Omental fat pad (tissue), 4 donors: ENCODE data around the gene NAALADL2. TPM values are rescaled to one million over a fixed set of nuclear protein-coding genes. Genes with fewer than 3 reads are reported as not detected.
"Not testable (repeated sequence)": the region's sequence is repeated elsewhere in the genome, so short reads cannot be mapped to it uniquely, and the experiment has no call there.

Source experiments
- ATAC-seq: fragments of 150-250 bp; one replicate; pipeline ENCODE4 v1.9.1; 2016; ENCODE audit warnings: mild to moderate bottlenecking, moderate library complexity; ENCODE audit not compliant: low FRiP score
- DNase-seq: peaks from one replicate; pipeline ENCODE4 v3.0.0-alpha.2; 2019; ENCODE audit warnings: low spot score
- CTCF ChIP-seq, 3 donors: fragments of 450-650 bp; IDR thresholded peaks; one replicate each; pipeline ENCODE4 v1.5.1; 2016 to 2017; ENCODE audit warnings: antibody characterized with exemption in 3 of 3, mild to moderate bottlenecking in 3 of 3, moderate library complexity in 2 of 3
- total RNA-seq, 4 donors: library from RNA; depleted of rRNA; stranded (reverse); fragments of >200 nt; gene quantifications; one replicate each; pipeline ENCODE4 v1.1.0, GENCODE V29; 2016

The NAALADL2 gene
- total RNA-seq, 4 donors from 2014 or later, result 6.5 to 15.1 (median 8.0) TPM

- no peak for TF ChIP-seq CTCF (IDR thresholded peaks at IDR 0.05)
- DNase-seq, result no peak
- no peak for ATAC-seq
These were observed 214.2 kb downstream of the NAALADL2 start for GRCh38 chr3:175073219-175073905.

DNA sequence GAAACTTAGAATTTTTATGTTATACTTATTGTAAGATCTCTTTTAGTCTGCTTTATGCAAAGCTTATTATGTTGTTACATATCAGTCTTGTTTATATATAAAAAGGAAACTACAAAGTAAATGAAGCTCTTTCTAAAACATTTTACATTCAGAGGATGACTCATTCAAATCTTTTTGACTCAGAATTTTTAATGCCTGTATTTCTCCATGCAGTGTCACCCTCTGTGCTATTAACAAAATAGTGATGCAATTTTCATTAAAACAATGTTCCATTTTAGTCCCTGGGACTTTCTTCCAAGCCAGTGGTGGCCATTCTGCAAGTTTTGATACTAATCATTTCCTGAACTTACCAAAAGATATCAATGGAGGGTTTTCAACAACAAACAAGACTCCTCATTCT is 216.1 kb downstream of the NAALADL2 start:
- no peak for TF ChIP-seq CTCF (IDR thresholded peaks at IDR 0.05)
- ATAC-seq, result no peak
- no peak for DNase-seq

- DNase-seq (no peak), ATAC-seq (no peak)
- no peak for TF ChIP-seq CTCF (IDR thresholded peaks at IDR 0.05)
These were observed 218.1 kb downstream of the NAALADL2 start for GRCh38 chr3:175077216-175077615.

GRCh38 chr3:175082631-175083030 is 223.5 kb downstream of the NAALADL2 start:
- TF ChIP-seq CTCF (IDR thresholded peaks at IDR 0.05), result no peak
- no peak for DNase-seq
- ATAC-seq, result no peak

- ATAC-seq, DNase-seq: not testable (repeated sequence)
These were observed 228.0 kb downstream of the NAALADL2 start for GRCh38 chr3:175087128-175087527.

GRCh38 chr3:175088766-175089380 is 229.7 kb downstream of the NAALADL2 start:
- TF ChIP-seq CTCF (IDR thresholded peaks at IDR 0.05), result no peak
- DNase-seq (no peak), ATAC-seq (no peak)

GRCh38 chr3:175091426-175092114 is 232.4 kb downstream of the NAALADL2 start:
- no peak for ATAC-seq

More at GRCh38 chr3:175091426-175092114, 232.4 kb downstream of the NAALADL2 start:
- TF ChIP-seq CTCF (IDR thresholded peaks at IDR 0.05), result no peak
- DNase-seq, result no peak
